ENCODE measurements around the gene TOR1B.

- no peak for TF ChIP-seq CTCF (IDR thresholded peaks at IDR 0.05 in 2 of 3, conservative IDR thresholded peaks at IDR 0.05 in 1 of 3; ENCODE audit: borderline replicate concordance in 1 of 3, insufficient read depth in 1 of 3, low read depth in 2 of 3, low read length in 2 of 3)
- no peak for TF ChIP-seq CEBPB (IDR thresholded peaks at IDR 0.05; ENCODE audit: low read depth)
- TF ChIP-seq MAX (IDR thresholded peaks at IDR 0.05), result no peak
- no peak for TF ChIP-seq YY1 (IDR thresholded peaks at IDR 0.05; ENCODE audit: extremely low read depth, insufficient replicate concordance, low read depth, low read length)
- TF ChIP-seq EZH2 (IDR thresholded peaks at IDR 0.05), result no peak
- no peak for TF ChIP-seq POLR2A (IDR thresholded peaks at IDR 0.05; ENCODE audit: borderline replicate concordance, extremely low read depth, insufficient read depth, insufficient read length)
- TF ChIP-seq SP1 (IDR thresholded peaks at IDR 0.05; ENCODE audit: low read depth), result no peak
- no peak for TF ChIP-seq POLR2AphosphoS5 (IDR thresholded peaks at IDR 0.05; ENCODE audit: low read depth, low read length)
- no peak for TF ChIP-seq ZNF274 (IDR thresholded peaks at IDR 0.05; ENCODE audit: low read depth, low read length)
- no peak for TF ChIP-seq EGR1 (IDR thresholded peaks at IDR 0.05; ENCODE audit: low read depth)
- no peak for TF ChIP-seq JUND (IDR thresholded peaks at IDR 0.05)
- TF ChIP-seq FOSL1 (IDR thresholded peaks at IDR 0.05; ENCODE audit: low read depth), result no peak
Measured at GRCh38 chr9:129759804-129760502, 43.0 kb upstream of the TOR1B start.
